Activated naive CD8-positive, alpha-beta T cell treated with anti-CD3 and anti-CD28 coated beads, Interleukin-2, amount 50 U/mL, for 24 hours (primary cell): ENCODE results near the gene DRD4.

ENCODE experiments used
- ATAC-seq: fragments of 150-1000 bp; cut with Tn5 transposase; one replicate; pipeline ENCODE4 v1.10.0; 2021
- DNase-seq: peaks from one replicate; pipeline ENCODE4 v3.0.0; 2021
- H3K27ac Mint-ChIP-seq: one replicate; pipeline ENCODE4 v1.8.0; 2021; ENCODE audit warnings: mild to moderate bottlenecking, mixed read lengths
- H3K27me3 Mint-ChIP-seq: one replicate; pipeline ENCODE4 v1.8.0; 2021; ENCODE audit warnings: mixed read lengths
- H3K36me3 Mint-ChIP-seq: one replicate; pipeline ENCODE4 v1.8.0; 2021; ENCODE audit warnings: low read depth, mixed read lengths
- H3K4me1 Mint-ChIP-seq: one replicate; pipeline ENCODE4 v1.8.0; 2021; ENCODE audit warnings: mixed read lengths
- H3K4me3 Mint-ChIP-seq: one replicate; pipeline ENCODE4 v1.8.0; 2021; ENCODE audit warnings: mild to moderate bottlenecking, moderate library complexity, mixed read lengths
- H3K9me3 Mint-ChIP-seq: one replicate; pipeline ENCODE4 v1.8.0; 2021; ENCODE audit warnings: mixed read lengths

The DRD4 gene

GRCh38 chr11:614623-615503 is 22.2 kb upstream of the DRD4 start:
- peak overlapping the region; percentile 84 for H3K4me3 Mint-ChIP-seq
- DNase-seq (no peak), ATAC-seq (no peak)
- peak overlapping the region; percentile 86 for H3K27ac Mint-ChIP-seq
- H3K36me3 Mint-ChIP-seq, result peaks cover 14% of the 10 kb centered on the region
- no peaks in the 10 kb centered on the region for H3K27me3 Mint-ChIP-seq
- no peaks in the 10 kb centered on the region for H3K9me3 Mint-ChIP-seq
- H3K4me1 Mint-ChIP-seq, result peaks cover 19% of the 10 kb centered on the region

- ATAC-seq, result peak; percentile 83
- Mint-ChIP-seq H3K27ac (peak within 1 kb of the TSS; percentile 86), H3K27me3 (no peaks in the 10 kb centered on the region), H3K4me3 (peak within 1 kb of the TSS; percentile 84), H3K9me3 (no peaks in the 10 kb centered on the region), H3K4me1 (peaks cover 19% of the 10 kb centered on the region), H3K36me3 (peaks cover 13% of the 10 kb centered on the region)
- DNase-seq, result peak; percentile 89
Observed at GRCh38 chr11:615504-616319, 21.4 kb upstream of the DRD4 start, which contains the start of gene IRF7. Gene IRF7 (minus strand): TSS chr11:615950. CDS start chr11:615364, 586 bp downstream.

GRCh38 chr11:616320-617198 is 20.5 kb upstream of the DRD4 start:
- Mint-ChIP-seq H3K9me3 (no peaks in the 10 kb centered on the region), H3K4me1 (peaks cover 19% of the 10 kb centered on the region), H3K27me3 (no peaks in the 10 kb centered on the region), H3K27ac (peak overlapping the region; percentile 46), H3K36me3 (peaks cover 12% of the 10 kb centered on the region), H3K4me3 (peak overlapping the region; percentile 84)
- DNase-seq (no peak), ATAC-seq (no peak)

GRCh38 chr11:617199-617911 is 19.7 kb upstream of the DRD4 start:
- Mint-ChIP-seq H3K27me3 (no peaks in the 10 kb centered on the region), H3K4me1 (peaks cover 19% of the 10 kb centered on the region), H3K27ac (no peak overlapping the region), H3K4me3 (no peak overlapping the region), H3K9me3 (no peaks in the 10 kb centered on the region), H3K36me3 (peaks cover 7% of the 10 kb centered on the region)
- DNase-seq, result no peak
- no peak for ATAC-seq

- ATAC-seq, result no peak
- H3K4me3 Mint-ChIP-seq, result no peak overlapping the region
- H3K36me3 Mint-ChIP-seq, result peaks cover 5% of the 10 kb centered on the region
- H3K27me3 Mint-ChIP-seq, result no peaks in the 10 kb centered on the region
- H3K27ac Mint-ChIP-seq, result no peak overlapping the region
- peaks cover 19% of the 10 kb centered on the region for H3K4me1 Mint-ChIP-seq
- H3K9me3 Mint-ChIP-seq, result no peaks in the 10 kb centered on the region
- no peak for DNase-seq
Observed at GRCh38 chr11:617912-618682, 19.0 kb upstream of the DRD4 start.

GRCh38 chr11:618856-619627 is 18.0 kb upstream of the DRD4 start:
- peaks cover 5% of the 10 kb centered on the region for H3K36me3 Mint-ChIP-seq
- no peak overlapping the region for H3K4me3 Mint-ChIP-seq
- peaks cover 18% of the 10 kb centered on the region for H3K4me1 Mint-ChIP-seq
- H3K9me3 Mint-ChIP-seq, result no peaks in the 10 kb centered on the region
- no peaks in the 10 kb centered on the region for H3K27me3 Mint-ChIP-seq
- DNase-seq, result no peak
- no peak for ATAC-seq
- no peak overlapping the region for H3K27ac Mint-ChIP-seq

- Mint-ChIP-seq H3K36me3 (no peaks in the 10 kb centered on the region), H3K4me1 (peaks cover 12% of the 10 kb centered on the region), H3K27me3 (no peaks in the 10 kb centered on the region), H3K27ac (no peak overlapping the region), H3K4me3 (no peak overlapping the region), H3K9me3 (no peaks in the 10 kb centered on the region)
- ATAC-seq, result no peak
- no peak for DNase-seq
Observed at GRCh38 chr11:619628-620050, 17.4 kb upstream of the DRD4 start.

- DNase-seq (no peak), ATAC-seq (no peak)
- Mint-ChIP-seq H3K27ac (no peak overlapping the region), H3K27me3 (no peaks in the 10 kb centered on the region), H3K9me3 (no peaks in the 10 kb centered on the region), H3K36me3 (no peaks in the 10 kb centered on the region), H3K4me3 (no peak overlapping the region), H3K4me1 (peaks cover 11% of the 10 kb centered on the region)
Observed at GRCh38 chr11:620201-620600, 16.9 kb upstream of the DRD4 start.

- no peaks in the 10 kb centered on the region for H3K9me3 Mint-ChIP-seq
- H3K4me3 Mint-ChIP-seq, result no peak overlapping the region
- ATAC-seq (no peak), DNase-seq (no peak)
- H3K27me3 Mint-ChIP-seq, result no peaks in the 10 kb centered on the region
- H3K36me3 Mint-ChIP-seq, result no peaks in the 10 kb centered on the region
- H3K4me1 Mint-ChIP-seq, result peaks cover 5% of the 10 kb centered on the region
- H3K27ac Mint-ChIP-seq, result no peak overlapping the region
Observed at GRCh38 chr11:620935-621814, 15.9 kb upstream of the DRD4 start.

GRCh38 chr11:621838-622237 is 15.2 kb upstream of the DRD4 start:
- H3K4me3 Mint-ChIP-seq, result no peak overlapping the region

GRCh38 chr11:623349-623869 is 13.7 kb upstream of the DRD4 start:
- H3K4me3 Mint-ChIP-seq, result no peak overlapping the region
- H3K9me3 Mint-ChIP-seq, result no peaks in the 10 kb centered on the region
- H3K27ac Mint-ChIP-seq, result no peak overlapping the region
- H3K36me3 Mint-ChIP-seq, result peaks cover under 1% of the 10 kb centered on the region
- ATAC-seq, result no peak
- DNase-seq, result no peak
- H3K27me3 Mint-ChIP-seq, result peaks cover 10% of the 10 kb centered on the region
- peaks cover 8% of the 10 kb centered on the region for H3K4me1 Mint-ChIP-seq

More at GRCh38 chr11:621838-622237, 15.2 kb upstream of the DRD4 start:
- ATAC-seq (no peak), DNase-seq (no peak)
- Mint-ChIP-seq H3K27me3 (no peaks in the 10 kb centered on the region), H3K36me3 (no peaks in the 10 kb centered on the region), H3K9me3 (no peaks in the 10 kb centered on the region), H3K27ac (no peak overlapping the region), H3K4me1 (no peaks in the 10 kb centered on the region)
